Muscle of arm (tissue), 14 donors: ENCODE data around the gene CCDC170. TPM values are rescaled to one million over a fixed set of nuclear protein-coding genes. Genes with fewer than 3 reads are reported as not detected.
"Not testable (repeated sequence)": the region's sequence is repeated elsewhere in the genome, so short reads cannot be mapped to it uniquely, and the experiment has no call there.

ENCODE experiments used
- DNase-seq: peaks from one replicate; pipeline ENCODE4 v3.0.0-alpha.2; 2013
- long read RNA-seq, 11 donors: transcript quantifications; one replicate each; lab custom pipeline, GENCODE V29; 2026
- polyA plus RNA-seq, 12 donors: library from polyadenylated mRNA; unstranded; fragments of 120-200 nt; gene quantifications; one replicate each; pipeline ENCODE4 v1.2.1, GENCODE V29; 2013; ENCODE audit not compliant: insufficient read length in 12 of 12

Gene CCDC170
- 1 to 10 TPM in 5 of 12 donors, under 1 TPM in 5, not detected in 2; 0.43 to 3.5 (median 1.0) TPM for polyA plus RNA-seq
- long read RNA-seq, donor 1, result 0 reads
- long read RNA-seq, donor 2, result 0 reads
- long read RNA-seq, donor 3, result 0 reads
- long read RNA-seq, donor 4, result 0 reads
- long read RNA-seq, donor 5, result 0 reads
- long read RNA-seq, donor 6, result 0 reads
- long read RNA-seq, donor 7, full-length matches to known transcripts, result 1 of 1 reads
- long read RNA-seq, donor 7, partial matches to known transcripts, result 0 of 1 reads
- long read RNA-seq, donor 7, other reads (novel, unspliced or antisense), result 0 of 1 reads
- long read RNA-seq, donor 8, result 0 reads
- long read RNA-seq, donor 9, result 0 reads
- long read RNA-seq, donor 10, result 0 reads
- long read RNA-seq, donor 11, result 0 reads

DNA sequence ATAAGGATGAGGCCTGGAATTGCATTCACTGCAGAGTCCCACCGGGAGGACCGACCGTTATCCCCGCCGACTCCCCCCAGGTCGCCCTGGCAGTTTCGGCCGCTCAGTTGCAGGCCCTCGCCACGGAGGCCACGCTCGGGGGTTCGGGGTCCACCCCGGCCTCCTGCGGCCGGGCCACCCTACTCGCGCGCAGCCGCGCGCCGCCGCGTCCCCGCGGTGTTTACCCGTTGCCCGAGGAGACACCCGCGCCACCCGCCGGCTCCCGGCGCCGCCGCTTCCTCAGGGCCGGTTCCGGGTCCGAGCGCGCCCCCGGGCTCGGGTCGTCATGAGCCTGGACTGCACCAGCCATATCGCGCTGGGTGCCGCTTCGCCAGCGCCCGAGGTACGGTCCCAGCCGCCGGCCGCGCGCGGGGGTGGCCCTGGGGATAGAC is at the start of gene CCDC170:
Gene CCDC170, plus strand, starts transcription at position 214 of the 431 bp plus-strand sequence. Its CDS starts 112 bp downstream, at position 326.
- DNase-seq, result peak; percentile 26

- no peak for DNase-seq
These were observed 48.3 kb upstream of the CCDC170 start for GRCh38 chr6:151445482-151445881.

GRCh38 chr6:151447237-151447636 is 46.6 kb upstream of the CCDC170 start:
- DNase-seq, result no peak

- no peak for DNase-seq
These were observed 45.2 kb upstream of the CCDC170 start for GRCh38 chr6:151448623-151449022.

DNA sequence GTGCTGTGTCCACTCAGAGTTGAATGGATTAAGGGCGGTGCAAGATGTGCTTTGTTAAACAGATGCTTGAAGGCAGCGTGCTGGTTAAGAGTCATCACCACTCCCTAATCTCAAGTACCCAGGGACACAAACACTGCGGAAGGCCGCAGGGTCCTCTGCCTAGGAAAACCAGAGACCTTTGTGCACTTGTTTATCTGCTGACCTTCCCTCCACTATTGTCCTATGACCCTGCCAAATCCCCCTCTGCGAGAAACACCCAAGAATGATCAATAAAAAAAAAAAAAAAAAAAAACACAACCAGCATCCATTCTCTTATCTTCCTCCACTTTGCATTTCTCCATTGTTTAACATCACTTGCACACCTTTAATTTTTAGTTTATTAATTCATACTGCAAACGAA is 42.9 kb upstream of the CCDC170 start:
- not testable (repeated sequence) for DNase-seq

GRCh38 chr6:151451417-151451949 is 42.3 kb upstream of the CCDC170 start:
- DNase-seq, result no peak

DNA sequence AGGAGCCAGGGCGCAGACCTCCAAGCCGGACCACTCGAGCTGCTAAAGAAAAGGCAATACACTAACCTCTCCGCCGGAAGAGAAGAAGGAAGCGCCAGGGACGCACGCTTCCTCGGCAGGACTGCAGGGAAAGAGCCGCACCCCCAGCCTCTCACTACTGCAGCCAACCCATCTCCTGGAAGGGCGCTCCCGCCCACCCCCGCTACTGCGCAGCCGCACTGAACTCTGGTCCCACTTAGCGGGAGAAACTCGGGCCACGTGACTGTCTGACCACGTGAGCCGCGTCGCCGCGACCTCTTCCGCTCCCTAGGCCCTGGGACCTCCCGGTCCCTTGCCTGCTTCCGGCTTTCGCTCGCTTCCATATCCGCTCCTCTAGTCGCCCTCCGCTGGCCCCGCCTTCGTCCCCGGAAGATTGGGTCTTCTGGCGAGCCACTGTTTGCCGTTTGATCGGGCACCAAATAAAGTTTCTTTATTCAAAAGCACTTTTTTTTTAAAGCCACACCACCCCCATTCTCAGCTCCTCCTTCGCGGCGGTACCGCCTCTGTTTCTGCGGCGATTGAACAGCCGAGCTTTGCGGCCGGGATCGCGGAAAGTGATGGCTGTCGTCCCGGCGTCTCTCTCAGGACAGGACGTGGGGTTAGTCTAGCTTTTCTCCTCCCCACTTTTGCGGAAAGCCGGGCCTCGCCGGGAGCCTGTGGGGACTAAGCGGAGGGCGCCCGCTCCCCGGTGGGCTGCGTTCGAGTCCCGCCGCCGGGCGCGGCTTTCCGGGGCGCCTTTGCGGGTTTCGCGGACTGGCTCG is 41.7 kb upstream of the CCDC170 start, which contains the start of gene RMND1:
Gene RMND1, minus strand, starts transcription at position 177 of the 800 bp plus-strand sequence. CDS start 6,315 bp downstream, outside the sequence.
- peak; percentile 100 for DNase-seq

- peak; percentile 45 for DNase-seq
These were observed 40.9 kb upstream of the CCDC170 start for GRCh38 chr6:151452750-151453427.

GRCh38 chr6:151455751-151456398 is 37.9 kb upstream of the CCDC170 start:
- not testable (repeated sequence) for DNase-seq

- no peak for DNase-seq
These were observed 32.1 kb upstream of the CCDC170 start for GRCh38 chr6:151461673-151462072.

DNA sequence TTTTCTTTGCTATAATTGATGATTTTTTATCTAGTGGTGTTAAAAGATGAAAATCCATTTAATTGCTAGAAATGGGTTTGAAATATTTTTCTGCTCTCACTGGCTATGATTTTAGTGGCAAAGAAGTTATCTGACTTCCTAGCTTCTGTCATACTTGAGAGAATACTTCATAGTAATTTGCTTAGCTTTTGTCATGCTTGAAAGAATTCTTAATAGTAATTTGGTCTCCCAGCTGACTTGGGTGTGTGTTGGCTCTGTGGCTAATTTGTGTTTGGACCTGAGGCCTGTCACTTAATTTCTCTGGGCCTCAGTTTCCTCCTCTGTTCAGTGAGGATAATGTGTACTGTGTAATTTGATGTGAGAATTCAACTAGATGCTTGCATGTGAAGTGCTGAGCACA is 29.1 kb upstream of the CCDC170 start:
- DNase-seq, result no peak

DNA sequence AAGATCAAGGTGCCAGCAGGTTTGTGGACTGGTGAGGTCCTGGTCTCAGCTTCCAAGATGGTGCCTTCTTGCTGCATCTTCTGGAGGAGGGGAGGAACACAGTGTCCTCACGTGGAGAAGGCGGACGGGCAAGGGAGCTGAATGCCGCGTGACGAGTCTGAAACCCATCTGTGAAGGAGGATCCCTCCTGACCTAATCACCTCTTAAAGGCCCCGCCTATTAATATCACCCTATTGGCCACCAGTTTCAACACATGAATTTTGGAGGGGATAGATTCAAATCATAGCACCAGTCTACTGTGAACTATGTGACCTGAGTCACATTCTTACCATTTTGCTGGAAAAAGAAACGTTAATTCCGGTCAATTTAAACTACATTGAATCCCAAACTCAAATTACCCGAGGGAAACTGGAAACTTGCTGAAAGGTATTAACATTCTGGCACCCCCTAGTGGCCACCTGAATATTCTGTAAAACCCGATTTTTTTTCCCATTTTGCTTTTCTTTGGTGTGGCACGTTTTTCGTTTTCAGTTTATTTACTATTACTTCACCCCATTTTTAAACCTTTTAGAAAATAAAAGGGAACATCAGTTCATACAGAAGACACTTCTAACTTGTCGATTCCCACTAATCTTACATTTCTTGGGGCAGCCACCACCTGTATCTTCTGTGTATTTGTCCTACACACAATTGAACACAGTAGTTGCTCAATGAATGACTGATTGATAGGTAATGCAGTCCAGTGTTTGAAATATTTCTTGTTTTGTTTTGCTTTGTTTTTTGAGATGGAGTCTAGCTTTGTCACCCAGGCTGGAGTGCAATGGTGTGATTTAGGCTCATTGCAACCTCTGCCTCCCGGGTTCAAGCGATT is 17.9 kb upstream of the CCDC170 start:
- DNase-seq, result peak; percentile 53

GRCh38 chr6:151477726-151478125 is 16.1 kb upstream of the CCDC170 start:
- no peak for DNase-seq

DNA sequence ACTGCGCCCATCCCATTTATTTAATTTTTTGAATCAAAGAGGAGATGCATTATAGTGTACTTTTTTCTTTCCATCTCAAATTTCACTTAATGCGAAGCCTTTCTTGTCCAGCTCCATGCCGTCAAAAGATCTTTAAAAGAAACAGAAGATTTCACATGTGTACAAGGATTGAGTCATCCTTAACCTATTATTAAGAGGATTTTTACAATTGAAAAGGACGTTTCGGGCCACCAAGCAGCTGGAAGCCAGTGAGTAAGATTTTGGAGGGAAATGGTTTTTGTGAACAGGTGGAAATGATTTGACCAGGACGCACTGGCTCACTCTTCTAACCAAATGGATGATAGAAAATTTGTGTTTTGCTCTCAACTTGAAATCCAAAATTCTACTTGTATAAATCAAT is 15.1 kb upstream of the CCDC170 start:
- no peak for DNase-seq

DNA sequence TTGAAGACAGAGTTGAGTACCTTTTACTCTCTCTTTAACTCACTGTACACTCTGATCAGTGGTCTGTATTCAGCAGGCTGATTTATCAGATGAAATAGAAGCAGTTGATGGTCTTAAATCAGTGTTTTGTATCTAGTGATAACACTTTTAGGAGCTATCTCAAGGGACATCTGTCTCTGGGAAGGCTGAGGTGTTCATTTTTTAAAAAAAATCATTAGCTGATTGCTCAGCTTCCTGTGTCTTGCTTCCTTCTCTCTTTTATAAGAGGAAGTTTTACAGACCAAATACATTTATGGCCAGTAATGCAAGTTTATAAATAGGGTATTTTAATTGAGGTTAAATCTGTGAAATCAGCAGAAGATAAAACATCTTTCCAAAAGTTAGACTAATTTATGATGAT is 12.0 kb upstream of the CCDC170 start:
- DNase-seq, result no peak

DNA sequence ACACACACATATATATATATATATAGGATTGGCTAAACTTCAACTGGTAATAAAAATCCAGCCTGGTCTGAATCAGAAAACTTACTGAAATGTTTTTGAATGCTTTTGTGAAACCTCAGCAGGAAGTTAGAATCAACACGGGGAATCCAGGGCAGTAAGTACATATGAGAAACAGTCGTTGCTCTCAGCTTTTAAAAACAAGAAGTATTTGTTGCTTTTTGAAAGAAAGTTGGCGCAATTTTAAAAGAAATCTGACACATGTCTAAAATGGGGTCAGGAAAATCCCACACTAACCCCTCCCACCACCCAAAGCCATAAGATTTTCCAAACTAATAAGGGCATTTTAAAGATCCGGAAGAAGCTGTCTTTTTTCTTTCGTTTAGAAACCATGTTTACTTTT is 11.5 kb upstream of the CCDC170 start:
- no peak for DNase-seq

DNA sequence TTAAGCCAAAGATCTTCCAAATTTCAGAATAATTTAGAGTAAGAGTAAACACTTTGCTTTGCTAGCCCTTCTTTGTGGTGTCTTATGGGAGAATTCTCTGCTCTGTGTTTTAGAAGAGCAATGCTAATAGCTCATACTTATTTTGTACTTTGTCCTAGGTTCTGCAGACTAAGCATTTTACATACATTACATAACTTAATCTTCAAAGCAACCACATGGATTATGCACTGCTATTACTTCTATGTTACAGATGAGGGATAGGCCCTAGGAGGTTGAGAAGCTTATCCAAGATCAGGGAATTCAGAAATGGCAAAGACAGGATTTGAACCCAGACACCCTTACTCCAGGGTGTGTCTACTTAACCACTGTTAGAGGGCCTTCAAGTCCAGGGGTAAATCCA is 9.8 kb upstream of the CCDC170 start:
- no peak for DNase-seq

- no peak for DNase-seq
These were observed 5.6 kb upstream of the CCDC170 start for GRCh38 chr6:151488226-151488625.

GRCh38 chr6:151490996-151491395 is 2.8 kb upstream of the CCDC170 start:
- no peak for DNase-seq

DNA sequence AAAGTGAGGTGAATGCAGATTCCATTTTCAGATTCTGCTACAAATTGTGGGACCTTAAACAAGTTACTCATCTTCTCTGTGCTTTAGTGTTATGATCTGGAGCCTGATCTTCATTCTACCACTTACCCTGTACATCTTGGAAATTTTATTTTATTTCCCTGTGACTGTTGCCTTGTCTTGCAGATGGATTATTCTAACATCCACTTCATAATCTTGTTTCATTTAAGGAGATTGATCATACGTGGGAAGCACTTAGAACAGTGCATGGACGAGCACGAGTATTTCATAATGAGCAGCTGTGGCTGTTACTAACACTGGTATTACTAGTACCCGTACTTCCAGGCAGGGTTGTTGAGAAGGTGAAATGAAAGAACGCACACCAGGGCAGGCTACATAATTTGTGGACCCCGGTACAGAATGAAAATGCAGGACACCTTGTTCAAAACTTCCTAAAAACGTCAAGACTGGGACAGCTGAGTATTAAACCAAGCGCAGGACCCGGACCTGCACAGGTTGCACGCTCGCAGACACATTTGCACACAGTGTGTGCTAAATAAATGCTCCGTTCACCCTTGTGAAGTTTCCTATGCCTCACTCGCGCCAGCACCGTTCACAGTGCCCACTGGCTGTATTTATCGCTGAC is 535 bp upstream of the CCDC170 start:
- no peak for DNase-seq
